ENCODE data around the gene DUSP3.

Gene DUSP3

GRCh38 chr17:43721537-43722268 is 57.1 kb downstream of the DUSP3 start:
- DNase-seq (ENCODE audit: low read depth in 1 of 2, low spot score in 1 of 2) = no peak
- peaks cover 3% of the 10 kb centered on the region for H3K27me3 ChIP-seq (ENCODE audit: insufficient read depth, poor library complexity, severe bottlenecking)
- TF ChIP-seq REST (IDR thresholded peaks at IDR 0.05; ENCODE audit: insufficient replicate concordance, low read depth) (no peak), SPI1 (IDR thresholded peaks at IDR 0.05; ENCODE audit: borderline replicate concordance, low read depth) (no peak), POLR2AphosphoS5 (IDR thresholded peaks at IDR 0.05; ENCODE audit: low read depth) (no peak), CTCF (IDR thresholded peaks at IDR 0.05; ENCODE audit: insufficient read depth, low read length) (no peak), GABPA (IDR thresholded peaks at IDR 0.05; ENCODE audit: low read depth) (no peak)
- no peak overlapping the region for H3K4me3 ChIP-seq (replicated peaks; ENCODE audit: insufficient read depth, low read length)
- no peak overlapping the region for H3K27ac ChIP-seq (replicated peaks)

GRCh38 chr17:43720311-43721060 is 58.3 kb downstream of the DUSP3 start:
- H3K4me3 ChIP-seq (replicated peaks; ENCODE audit: insufficient read depth, low read length) = peak overlapping the region; percentile 56
- TF ChIP-seq POLR2AphosphoS5 (IDR thresholded peaks at IDR 0.05; ENCODE audit: low read depth) = no peak
- 0 out of 2 replicates have a peak, but pooled peaks have one; percentile 50 for TF ChIP-seq SPI1 (IDR thresholded peaks at IDR 0.05; ENCODE audit: borderline replicate concordance, low read depth)
- H3K27me3 ChIP-seq (ENCODE audit: insufficient read depth, poor library complexity, severe bottlenecking) = peaks cover 3% of the 10 kb centered on the region
- DNase-seq (ENCODE audit: low read depth in 1 of 2, low spot score in 1 of 2) = peak; percentile 40 to 53
- H3K27ac ChIP-seq (replicated peaks) = peak overlapping the region; percentile 19; the same call in 1 of the 2 replicates

- no peak overlapping the region for H3K27ac ChIP-seq (replicated peaks)
These were observed 59.2 kb downstream of the DUSP3 start for GRCh38 chr17:43719578-43719977.

More at GRCh38 chr17:43719578-43719977, 59.2 kb downstream of the DUSP3 start:
- no peak for DNase-seq (ENCODE audit: low read depth in 1 of 2, low spot score in 1 of 2)
- TF ChIP-seq REST (IDR thresholded peaks at IDR 0.05; ENCODE audit: insufficient replicate concordance, low read depth) = no peak
- TF ChIP-seq POLR2AphosphoS5 (IDR thresholded peaks at IDR 0.05; ENCODE audit: low read depth) = no peak
- no peak for TF ChIP-seq CTCF (IDR thresholded peaks at IDR 0.05; ENCODE audit: insufficient read depth, low read length)
- no peak for TF ChIP-seq GABPA (IDR thresholded peaks at IDR 0.05; ENCODE audit: low read depth)
- peak; percentile 75 for TF ChIP-seq SPI1 (IDR thresholded peaks at IDR 0.05; ENCODE audit: borderline replicate concordance, low read depth)
- Histone ChIP-seq H3K27me3 (ENCODE audit: insufficient read depth, poor library complexity, severe bottlenecking) (peaks cover 3% of the 10 kb centered on the region), H3K4me3 (replicated peaks; ENCODE audit: insufficient read depth, low read length) (no peak overlapping the region)

Data from HL-60 (cell line).